HG02642 (cell line): ENCODE measurements around the gene HLCS.

ENCODE experiments used
- ATAC-seq: cut with Tn5 transposase; IDR thresholded peaks from one replicate; pipeline ENCODE4 v1.9.1; 2021; ENCODE audit warnings: mild to moderate bottlenecking; ENCODE audit not compliant: unreplicated experiment, poor library complexity

Gene HLCS

DNA sequence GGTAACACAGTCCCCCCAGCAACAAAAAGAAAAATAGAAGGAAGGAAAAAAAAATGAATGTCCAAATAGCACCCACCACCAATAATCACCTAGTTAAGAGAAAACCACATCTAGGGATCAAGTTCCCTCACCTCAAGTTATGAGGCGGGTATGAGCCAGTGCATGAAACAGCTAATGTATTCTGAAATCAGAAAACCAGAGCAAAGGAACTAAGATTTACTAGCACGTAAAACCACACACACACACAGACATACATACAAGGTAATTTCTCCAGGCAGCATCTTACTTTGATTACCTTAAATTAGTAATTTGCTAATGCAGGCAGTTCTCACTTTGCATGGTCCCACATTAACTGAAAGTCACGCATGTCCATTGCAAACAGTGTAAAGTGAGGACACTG lies 109.8 kb downstream of the HLCS start:
- no peak for ATAC-seq

DNA sequence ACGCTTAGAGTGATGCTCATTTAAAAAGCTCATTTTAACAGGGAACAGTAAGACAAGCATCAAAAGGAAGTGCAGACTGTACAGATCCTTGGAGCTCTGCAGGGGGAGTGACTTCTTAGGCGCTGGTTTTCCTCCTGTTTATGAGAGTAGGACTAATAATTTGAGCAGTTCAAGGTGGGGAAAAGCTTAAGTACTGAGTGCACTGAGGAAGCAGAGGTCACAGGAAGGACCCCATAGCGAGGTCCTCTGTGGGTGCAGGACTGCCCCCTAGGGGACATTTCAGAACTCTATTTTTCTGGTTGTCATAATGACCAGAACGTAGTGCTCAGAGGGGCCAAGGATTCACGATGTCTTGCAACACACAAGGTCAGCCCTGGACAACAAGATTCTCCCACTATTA lies 112.1 kb downstream of the HLCS start:
- no peak for ATAC-seq

DNA sequence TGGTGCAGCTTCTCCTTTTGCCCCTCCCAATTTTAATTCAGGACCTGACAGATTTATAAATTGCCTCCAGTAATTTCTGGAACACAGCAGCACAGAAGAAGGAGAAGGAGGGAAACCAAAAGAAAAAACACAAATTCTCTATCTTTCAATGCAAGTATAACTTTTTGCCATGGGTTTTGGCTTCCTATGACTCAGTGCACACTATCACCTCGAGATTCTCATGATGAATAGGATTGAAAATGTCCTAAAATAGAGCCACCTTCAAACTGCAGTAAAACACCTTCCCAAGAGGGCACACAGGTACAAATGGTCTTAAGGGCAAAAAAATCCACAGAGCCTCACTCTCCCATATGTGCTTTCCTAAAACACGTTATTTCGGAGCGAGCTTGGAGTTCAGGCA lies 113.6 kb downstream of the HLCS start:
- no peak for ATAC-seq

DNA sequence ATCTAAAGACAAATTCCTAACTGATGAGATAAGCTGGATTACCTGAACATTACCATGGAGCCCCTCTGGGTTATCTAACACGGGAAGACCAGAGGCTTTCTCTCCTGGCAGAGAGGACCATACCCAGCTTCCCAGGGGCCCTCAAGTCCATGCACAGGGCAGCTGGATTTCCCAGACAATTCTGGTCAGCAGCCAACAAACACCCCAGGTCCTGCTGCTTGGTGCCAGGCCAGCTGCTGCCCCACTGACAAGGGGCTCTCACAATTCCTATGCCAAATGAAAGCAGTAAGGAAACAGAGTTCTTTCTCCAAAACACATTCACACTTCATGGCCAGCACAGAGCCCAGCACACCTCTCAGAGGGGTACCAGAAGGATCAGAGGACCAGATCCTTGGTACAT lies 114.2 kb downstream of the HLCS start:
- ATAC-seq = no peak

DNA sequence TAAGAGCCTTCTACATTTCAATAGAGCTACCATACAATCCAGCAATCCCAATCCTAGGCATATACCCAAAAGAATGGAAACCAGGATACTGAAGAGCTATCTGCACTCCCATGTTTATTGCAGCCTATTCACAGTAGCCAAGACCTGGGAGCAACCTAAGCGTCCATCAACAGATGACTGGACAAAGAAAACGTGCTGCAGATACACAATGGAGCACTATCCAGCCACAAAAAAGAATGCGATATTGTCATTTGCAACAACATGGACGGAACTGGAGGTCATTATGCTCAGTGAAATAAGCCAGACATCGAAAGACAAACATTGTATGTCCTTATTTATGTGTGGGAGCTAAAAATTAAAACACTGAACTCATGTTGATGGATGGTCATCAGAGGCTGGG lies 115.3 kb downstream of the HLCS start:
- ATAC-seq = no peak

DNA sequence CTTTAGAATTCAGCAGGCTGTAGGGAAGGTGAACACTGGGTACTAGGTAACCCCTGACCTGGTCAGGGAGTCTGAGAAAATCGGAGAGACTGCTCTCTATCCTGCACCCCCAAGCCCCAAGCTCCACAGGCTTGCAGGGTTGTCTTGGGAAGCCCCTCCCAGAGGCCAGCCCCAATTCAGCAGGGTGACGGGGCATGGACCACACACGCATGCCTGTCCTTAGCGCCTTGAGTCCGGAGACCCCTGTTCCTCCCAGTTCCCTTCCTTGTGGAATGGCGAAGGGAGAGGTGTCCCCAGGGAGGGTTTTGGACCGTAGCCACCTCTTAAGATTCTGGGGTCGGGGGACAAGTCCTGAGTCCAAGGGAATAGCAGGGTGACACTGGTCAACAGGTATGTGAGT lies 116.1 kb downstream of the HLCS start:
- ATAC-seq = no peak

DNA sequence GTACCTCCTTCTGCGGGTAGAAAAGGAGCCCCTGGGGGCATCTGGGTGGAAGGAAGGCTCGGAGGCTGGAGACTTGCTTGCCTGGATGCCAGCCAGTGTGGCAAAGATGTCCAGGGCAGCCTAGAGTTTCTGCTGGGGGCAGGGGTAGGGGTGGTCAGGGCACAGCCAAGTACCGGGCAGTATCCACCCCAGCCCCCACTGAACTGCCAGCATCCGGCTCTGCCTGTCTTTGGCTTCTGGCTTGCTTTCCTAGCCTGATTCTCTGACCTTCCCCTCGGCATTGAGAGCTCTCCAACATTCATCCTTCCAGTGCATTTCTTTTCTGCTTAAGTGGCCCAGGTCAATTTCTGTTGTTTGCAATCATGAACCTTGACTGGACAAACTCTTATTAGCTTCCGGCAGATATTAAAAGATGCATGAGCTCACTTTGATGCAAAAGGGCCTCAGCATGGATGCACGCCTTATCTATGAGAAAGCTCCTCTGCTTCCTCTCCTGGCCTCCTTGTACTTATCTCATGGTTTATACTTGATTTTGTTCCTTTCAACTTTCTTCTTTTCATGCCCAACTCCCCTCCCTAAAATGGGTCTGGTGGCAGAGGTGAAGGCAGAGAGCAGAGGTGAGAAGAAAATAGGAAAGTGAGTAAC lies 116.9 kb downstream of the HLCS start:
- no peak for ATAC-seq

DNA sequence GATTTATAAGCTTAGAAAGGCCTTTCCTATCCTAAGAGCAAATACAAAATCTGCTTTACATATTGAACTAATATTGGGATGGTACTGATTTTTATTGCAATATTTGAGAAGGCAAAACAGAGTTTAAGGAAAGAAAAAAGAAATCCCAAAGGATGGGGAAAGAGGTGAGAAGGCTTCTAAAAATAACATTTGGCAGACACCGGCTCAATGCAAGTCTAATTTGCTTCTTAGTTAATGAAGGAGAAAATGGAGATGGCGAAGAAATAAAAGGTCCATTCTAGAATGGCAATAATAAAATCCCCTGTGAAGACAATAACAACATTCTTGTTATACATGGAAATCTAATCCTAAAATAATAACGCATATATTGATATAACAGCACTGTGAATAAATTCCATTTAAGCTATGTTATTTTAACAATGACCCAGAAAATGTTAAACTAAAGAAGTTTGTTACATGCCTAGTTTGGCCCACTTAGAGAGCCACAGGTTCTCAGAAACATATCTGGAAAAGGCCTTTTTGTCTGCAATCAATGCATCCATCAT lies 117.7 kb downstream of the HLCS start:
- ATAC-seq = no peak

DNA sequence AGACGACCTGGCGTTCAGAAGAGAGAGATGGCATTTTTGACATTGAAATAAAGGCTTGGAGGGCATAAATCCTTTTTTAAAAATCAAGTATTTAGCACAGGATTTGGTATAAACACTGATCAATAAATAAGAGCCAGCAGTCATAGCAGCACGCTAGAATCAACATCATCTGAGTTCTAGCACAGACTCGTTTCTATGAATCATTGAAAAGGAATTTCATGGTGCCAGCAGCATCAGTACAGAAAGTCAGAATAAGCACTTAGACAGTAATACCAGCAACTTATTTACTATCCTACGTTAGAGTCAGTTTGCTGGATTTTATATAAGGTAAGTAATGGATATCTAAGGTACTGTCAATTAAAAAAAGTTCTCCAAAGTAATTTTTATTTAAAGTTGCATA lies 119.3 kb downstream of the HLCS start:
- no peak for ATAC-seq

DNA sequence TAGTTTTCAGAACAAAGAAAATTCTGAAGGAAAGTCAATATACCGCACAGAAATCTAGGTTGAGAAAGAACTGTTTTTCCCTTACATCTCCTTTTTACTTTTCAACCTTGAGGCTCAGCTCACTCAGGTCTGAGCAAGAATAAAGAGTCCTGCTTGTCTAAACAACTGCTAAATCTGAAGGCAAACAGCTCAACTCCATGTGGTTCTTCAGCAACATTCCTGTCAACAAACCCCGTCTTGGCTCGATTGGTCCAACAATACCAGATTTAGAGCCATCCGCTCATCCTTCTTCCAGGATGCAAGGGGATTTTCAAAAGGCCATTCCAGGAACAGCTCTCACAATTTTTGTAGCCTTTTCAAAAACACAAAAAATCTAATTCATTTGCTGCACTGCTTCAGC lies 119.8 kb downstream of the HLCS start:
- ATAC-seq = no peak

DNA sequence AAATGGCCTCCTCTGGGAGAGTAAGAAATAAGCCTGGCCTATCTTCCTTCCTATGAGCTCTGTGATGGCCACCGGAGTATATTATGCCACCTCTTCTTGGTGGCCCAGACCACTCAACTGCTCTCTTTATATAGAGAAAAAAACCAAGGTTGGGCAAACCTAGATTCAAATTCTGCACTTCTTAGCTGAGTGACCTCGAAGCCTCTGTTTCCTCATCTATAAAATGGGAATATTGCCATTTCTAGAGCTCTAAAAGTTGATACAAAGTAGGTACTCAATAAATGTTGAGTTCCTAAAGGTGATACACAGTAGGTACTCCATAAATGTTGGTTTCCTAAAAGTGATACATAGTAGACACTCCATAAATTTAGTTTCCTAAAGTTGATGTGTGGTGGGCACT lies 120.7 kb downstream of the HLCS start:
- no peak for ATAC-seq

DNA sequence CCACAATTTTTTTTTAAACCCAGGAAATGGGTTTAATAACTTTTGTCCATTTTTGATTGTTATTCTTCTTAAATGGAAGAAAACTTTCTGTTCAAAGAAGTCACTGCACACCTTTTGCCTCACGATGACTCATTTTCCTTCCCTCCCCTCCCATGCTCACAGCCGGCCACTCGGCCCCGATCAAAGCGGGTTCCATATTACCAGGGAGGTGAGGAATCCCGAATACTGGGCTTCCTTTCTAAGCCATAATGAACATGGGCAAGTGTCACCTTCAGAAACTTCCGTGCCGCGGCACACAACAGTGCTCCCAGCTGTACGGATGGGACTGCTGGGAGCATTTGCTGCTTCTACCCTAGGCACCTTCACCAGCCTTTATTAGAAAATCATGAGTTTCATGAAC lies 121.4 kb downstream of the HLCS start:
- no peak for ATAC-seq

DNA sequence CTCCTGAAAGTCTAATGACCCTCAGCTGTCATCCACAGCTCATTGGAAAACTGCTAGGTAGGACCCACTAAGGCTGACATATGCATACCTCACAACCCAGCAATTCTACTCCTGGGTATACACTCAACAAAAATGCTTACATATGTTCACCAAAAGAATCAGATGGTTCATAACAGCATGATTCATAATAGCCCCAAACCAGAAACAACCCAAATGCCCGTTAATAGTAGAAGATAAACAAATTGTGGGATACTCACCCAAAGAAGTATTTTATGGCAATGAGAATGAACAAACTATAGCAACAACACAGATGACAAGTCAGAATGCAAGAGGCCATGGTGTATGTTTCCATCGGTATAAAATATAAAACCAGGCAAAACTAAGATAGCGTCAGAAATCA lies 124.6 kb downstream of the HLCS start:
- no peak for ATAC-seq

DNA sequence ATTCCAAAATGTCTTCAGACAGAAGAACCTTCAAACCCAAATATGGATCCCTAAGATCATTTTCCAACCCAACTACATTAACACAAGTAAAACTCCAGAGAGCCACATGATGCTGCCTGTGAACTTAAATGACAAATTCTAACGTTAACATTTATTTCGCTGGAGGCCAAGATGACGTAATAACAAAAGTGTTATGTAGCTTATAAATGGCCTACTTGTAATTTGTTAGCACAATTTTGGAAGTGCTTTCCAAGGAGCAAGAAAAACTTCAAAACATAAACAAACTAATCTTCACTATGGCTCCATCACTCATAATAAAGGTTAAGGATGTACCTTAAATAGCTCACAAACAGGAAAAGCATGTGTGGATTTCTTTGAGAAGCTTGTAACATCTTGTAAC lies 126.7 kb downstream of the HLCS start:
- ATAC-seq = no peak

DNA sequence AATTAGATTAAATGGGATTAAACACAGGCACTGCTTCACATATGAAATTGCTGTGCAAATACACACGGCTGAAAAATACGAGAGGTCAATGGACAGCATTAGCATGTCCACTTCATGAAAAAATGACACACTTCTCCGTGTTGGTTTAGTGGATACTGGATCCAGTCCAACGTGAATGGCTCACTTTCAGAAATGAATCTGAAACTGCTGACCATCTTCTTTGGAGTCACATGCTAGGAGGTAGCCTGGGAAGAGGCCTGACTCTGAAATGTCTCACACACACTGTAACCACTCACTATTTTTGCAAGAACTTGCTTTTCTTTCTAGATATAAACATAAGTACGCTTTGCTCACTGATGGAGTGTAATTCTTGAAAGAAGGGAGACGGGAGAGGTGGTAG lies 127.3 kb downstream of the HLCS start:
- ATAC-seq = no peak

DNA sequence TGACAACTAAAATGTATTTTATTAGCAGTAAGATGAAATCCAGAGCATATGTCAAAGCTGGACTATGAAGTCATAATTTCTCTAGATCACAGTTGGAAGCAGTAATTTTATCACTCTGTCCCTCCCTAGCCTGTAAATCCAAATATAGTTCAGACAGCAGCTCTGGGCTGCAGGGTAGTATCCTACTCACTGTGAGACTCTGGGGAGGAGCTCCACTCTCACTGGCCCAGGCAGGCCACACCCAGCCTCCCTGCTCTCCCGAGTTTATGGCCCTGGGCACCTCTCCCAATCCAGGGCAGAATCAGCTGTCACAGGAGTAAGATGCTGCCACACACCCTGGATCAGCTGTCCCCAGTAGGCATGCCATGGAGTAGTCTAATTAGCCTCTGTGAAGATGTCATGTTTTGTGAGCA lies 131.1 kb downstream of the HLCS start:
- no peak for ATAC-seq

DNA sequence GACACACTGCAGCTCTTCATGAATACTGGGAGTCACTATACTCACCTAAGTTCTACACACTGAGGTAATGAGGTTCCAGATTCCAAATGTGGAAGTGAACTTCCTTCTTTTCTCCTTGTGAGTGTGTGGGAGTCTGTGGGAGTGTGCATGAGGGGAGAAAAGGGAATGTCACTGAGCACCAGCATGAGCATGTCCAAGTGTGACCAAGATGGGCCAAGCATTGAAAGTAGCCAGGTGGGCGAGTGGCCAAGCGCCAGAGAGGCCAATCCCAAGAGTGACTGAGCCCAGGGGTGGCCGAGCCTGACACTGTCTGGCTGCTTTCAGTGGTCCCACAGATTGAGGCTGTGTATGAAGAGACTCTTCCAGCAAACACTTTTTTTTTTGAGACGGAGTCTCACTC lies 132.3 kb downstream of the HLCS start:
- no peak for ATAC-seq

DNA sequence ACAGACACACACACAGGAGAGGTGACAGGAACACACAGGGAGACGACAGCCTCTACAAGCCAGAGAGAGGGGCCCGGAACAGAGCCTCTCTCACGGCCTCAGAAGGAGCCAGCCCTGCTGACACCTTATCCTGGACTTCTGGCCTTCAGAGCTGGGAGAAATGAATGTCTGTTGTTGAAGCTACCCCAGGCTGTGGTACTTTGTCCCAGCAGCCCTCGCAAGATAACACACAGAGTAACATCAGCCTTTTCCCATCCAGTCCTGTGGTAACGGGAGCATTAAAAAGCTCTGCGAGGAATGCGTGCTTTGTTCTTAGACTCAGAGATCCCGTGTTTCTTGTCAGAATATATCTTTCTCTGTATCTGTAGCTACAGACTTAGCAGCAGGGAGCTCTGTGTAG lies 136.4 kb downstream of the HLCS start:
- no peak for ATAC-seq

DNA sequence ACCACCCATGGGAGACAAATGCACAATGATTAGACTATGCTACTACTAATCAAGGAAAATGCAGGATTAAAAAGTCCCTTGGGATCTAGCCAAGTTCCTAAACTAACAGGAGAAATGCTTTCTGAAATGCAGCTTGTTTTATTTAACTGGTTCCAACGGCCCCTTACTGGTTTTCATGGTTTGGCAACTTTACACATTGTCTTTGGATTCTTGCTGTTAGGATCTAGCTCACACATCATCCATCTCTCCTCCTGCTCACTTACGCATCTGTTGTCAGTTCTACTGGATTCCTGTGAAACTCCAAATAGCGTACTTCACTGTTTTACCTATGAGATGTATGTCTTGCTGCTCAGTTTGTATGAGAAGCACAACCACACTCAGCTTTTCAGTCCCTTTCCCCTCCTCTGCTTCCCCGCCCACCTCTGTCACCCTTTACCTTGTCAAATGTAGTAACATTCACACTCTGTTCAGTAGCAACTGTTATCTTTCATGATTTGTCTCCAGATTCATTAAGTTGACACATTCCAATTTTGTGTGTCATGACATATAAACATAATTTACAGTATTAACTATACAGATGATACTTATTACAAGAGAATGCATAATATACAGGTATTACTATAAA lies 137.5 kb downstream of the HLCS start:
- ATAC-seq = no peak

DNA sequence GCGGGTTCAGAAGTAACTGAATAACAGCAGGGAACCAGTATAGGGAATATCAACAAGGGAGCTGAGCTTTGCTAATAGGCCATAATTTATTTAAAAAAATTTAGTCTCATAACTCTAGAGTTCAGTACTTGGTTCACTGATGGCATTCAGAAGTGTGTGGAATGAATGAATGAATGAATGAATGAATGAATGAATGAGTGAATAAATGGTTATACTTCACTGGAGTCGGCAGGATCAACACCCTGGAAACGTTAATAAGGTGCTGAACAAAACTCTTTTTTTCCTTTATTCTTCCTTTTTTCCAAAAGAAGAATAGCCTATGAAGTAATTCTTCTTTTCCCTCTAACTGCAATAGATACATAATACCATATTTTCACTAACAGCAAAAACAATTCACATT lies 138.3 kb downstream of the HLCS start:
- ATAC-seq = no peak

DNA sequence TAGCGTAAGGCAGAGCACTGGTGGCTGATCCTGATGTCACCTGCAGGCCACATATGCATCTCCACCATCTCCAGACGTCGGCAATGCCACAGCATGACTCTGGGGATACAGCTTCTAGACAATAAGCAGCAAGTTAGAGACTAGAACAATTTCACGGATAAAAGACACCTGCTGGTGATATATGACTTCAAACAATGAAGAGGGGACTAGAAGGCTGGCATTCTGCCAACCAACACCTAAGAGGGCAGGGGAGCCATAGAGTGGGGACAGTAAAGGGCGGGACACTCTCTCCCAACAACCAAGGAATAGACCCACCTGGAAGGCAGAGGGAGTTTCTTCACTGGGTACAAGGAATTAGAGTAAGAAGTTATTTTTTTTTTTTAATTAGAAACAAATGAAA lies 140.8 kb downstream of the HLCS start:
- no peak for ATAC-seq

DNA sequence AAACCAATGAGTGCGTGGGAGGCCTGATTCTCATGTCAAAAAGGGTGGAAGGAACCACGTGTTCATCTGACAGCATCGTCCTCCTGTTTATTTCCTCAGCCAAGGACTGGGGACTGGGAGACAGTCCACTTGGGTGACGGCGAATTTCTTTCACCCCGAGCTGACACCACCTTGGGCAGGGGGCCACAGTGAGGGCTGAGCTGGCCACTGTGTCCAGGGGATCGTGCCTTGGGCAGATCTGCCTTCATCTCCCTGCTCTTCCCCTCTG lies 145.5 kb downstream of the HLCS start:
- no peak for ATAC-seq
